Smooth muscle cell (in vitro differentiated cells): ENCODE measurements around the gene ZNF566. TPM values are rescaled to one million over a fixed set of nuclear protein-coding genes. Genes with fewer than 3 reads are reported as not detected.

Source experiments
- DNase-seq: peaks from one replicate; lab custom pipeline; 2025; ENCODE audit not compliant: unreplicated experiment; lab: John Stamatoyannopoulos, UW
- H2AFZ ChIP-seq: fragments of 200-600 bp; sonication (generic); 2 replicates; pipeline ENCODE4 v1.6.0; 2016; ENCODE audit warnings: antibody characterized with exemption, low read depth, mild to moderate bottlenecking
- H3F3A ChIP-seq: fragments of 200-600 bp; sonication (generic); 2 replicates; pipeline ENCODE4 v1.6.0; 2017; ENCODE audit warnings: antibody characterized with exemption, low read depth
- H3K27ac ChIP-seq: fragments of 200-600 bp; sonication (generic); 2 replicates; pipeline ENCODE4 v1.5.1; 2016; ENCODE audit warnings: low read depth, mild to moderate bottlenecking
- H3K27me3 ChIP-seq: fragments of 200-600 bp; sonication (generic); 2 replicates; pipeline ENCODE4 v1.6.1; 2016; ENCODE audit warnings: low read depth, mild to moderate bottlenecking
- H3K36me3 ChIP-seq: fragments of 200-600 bp; sonication (generic); 2 replicates; pipeline ENCODE4 v1.5.1; 2016; ENCODE audit warnings: low read depth
- H3K4me1 ChIP-seq: fragments of 200-600 bp; sonication (generic); 2 replicates; pipeline ENCODE4 v1.5.1; 2016; ENCODE audit warnings: low read depth
- H3K4me2 ChIP-seq: fragments of 200-600 bp; sonication (generic); 2 replicates; pipeline ENCODE4 v1.6.0; 2016; ENCODE audit warnings: mild to moderate bottlenecking
- H3K4me3 ChIP-seq: fragments of 200-600 bp; sonication (generic); 2 replicates; pipeline ENCODE4 v1.5.1; 2016; ENCODE audit warnings: mild to moderate bottlenecking
- H3K79me2 ChIP-seq: fragments of 200-600 bp; sonication (generic); 2 replicates; pipeline ENCODE4 v1.6.0; 2016; ENCODE audit warnings: low read depth, mild to moderate bottlenecking
- H3K9ac ChIP-seq: fragments of 200-600 bp; sonication (generic); 2 replicates; pipeline ENCODE4 v1.6.0; 2016; ENCODE audit warnings: low read depth
- H3K9me3 ChIP-seq: fragments of 200-600 bp; sonication (generic); replicated peaks from 2 replicates; pipeline ENCODE4 v1.5.1; 2016; ENCODE audit warnings: low read depth
- H4K20me1 ChIP-seq: fragments of 200-600 bp; sonication (generic); 2 replicates; pipeline ENCODE4 v1.6.0; 2016; ENCODE audit warnings: low read depth
- CTCF ChIP-seq: fragments of 200-600 bp; sonication (generic); IDR thresholded peaks from 2 replicates; pipeline ENCODE4 v1.5.1; 2017; ENCODE audit warnings: borderline replicate concordance, mild to moderate bottlenecking, antibody characterized with exemption; ENCODE audit not compliant: insufficient read depth, poor library complexity, severe bottlenecking
- WGBS: methylation state at CpG from one replicate; pipeline ENCODE4 v1.1.7; 2016; ENCODE audit warnings: low lambda C conversion rate; 5-methylcytosine and 5-hydroxymethylcytosine counted together
- polyA plus RNA-seq: library from polyadenylated mRNA; unstranded; fragments of >200 nt; fragmentation: Nextera tagmentation; extraction: Ambion mirVana; gene quantifications from 2 replicates; pipeline ENCODE4 v1.2.1, GENCODE V29; 2016
- total RNA-seq: library from RNA; depleted of rRNA; stranded (reverse); fragments of >200 nt; gene quantifications from 2 replicates; pipeline ENCODE4 v1.2.3, GENCODE V29; 2014

ZNF566 gene
- total and polyA plus RNA-seq, 2 experiments from 2014 or later = 3.5 to 6.9 TPM

DNA sequence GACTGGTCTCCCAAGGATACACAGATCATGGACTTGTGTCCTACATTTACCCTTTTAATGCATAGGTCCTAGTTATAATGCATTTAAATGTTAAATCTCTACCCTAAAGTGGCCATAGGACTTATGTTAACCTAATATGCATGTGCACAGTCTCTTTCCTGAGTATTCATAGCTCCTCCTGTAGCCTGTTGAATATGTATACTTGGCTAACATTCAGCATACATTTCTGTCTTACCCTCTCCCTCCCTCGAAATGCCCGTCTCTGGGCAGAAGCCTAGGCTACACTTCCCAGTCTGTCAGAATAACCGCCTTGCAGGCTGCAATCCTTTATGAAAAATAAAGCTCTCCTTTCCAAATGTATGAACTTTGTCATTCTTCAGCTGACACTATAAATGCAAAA lies 84.9 kb downstream of the ZNF566 start:
- no peaks in the 10 kb centered on the region for H3K4me1 ChIP-seq
- peaks cover 12% of the 10 kb centered on the region for H3K79me2 ChIP-seq
- peaks cover 21% of the 10 kb centered on the region for H4K20me1 ChIP-seq
- H3K4me3 ChIP-seq = no peak overlapping the region
- TF ChIP-seq CTCF = no peak
- H3K9me3 ChIP-seq = peaks cover 5% of the 10 kb centered on the region
- no peak overlapping the region for H3K9ac ChIP-seq
- no peak for DNase-seq
- 96% methylated on average over 3 of the region's 3 CpGs for WGBS
- peaks cover 73% of the 10 kb centered on the region for H3K36me3 ChIP-seq
- H3K27ac ChIP-seq = no peak overlapping the region
- H3K27me3 ChIP-seq = no peaks in the 10 kb centered on the region
- no peak overlapping the region for H2AFZ ChIP-seq
- no peaks in the 10 kb centered on the region for H3F3A ChIP-seq
- no peak overlapping the region for H3K4me2 ChIP-seq

- Histone ChIP-seq H3K9me3 (peaks cover 12% of the 10 kb centered on the region), H3K9ac (no peak overlapping the region), H3K4me3 (no peak overlapping the region), H3K27ac (no peak overlapping the region), H3K36me3 (peaks cover 68% of the 10 kb centered on the region), H2AFZ (no peak overlapping the region), H4K20me1 (peaks cover 3% of the 10 kb centered on the region), H3K4me1 (no peaks in the 10 kb centered on the region), H3F3A (no peaks in the 10 kb centered on the region), H3K4me2 (no peak overlapping the region), H3K27me3 (no peaks in the 10 kb centered on the region), H3K79me2 (no peaks in the 10 kb centered on the region)
- no peak for DNase-seq
- WGBS = 91% methylated on average over 7 of the region's 7 CpGs
- TF ChIP-seq CTCF = no peak
Observed at GRCh38 chr19:36401475-36401874, 87.9 kb downstream of the ZNF566 start.

DNA sequence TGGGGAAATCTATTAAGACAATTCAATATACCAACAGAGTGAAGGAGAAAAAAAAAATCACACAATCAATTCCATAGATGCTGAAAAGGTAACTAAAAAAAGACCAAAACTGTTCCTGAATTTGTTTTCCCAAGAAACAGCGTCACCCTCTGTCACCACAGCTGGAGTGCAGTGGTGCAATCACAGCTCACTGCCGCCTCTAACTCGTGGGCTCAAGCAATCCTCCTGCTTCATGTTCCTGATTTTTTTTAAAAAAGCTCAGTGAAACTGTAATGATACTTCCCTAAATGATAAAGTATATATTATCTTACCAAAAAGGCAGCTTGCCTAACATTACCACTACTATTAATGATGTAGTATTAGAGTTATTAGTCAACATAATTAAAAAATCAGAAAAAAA lies 90.8 kb downstream of the ZNF566 start:
- TF ChIP-seq CTCF = no peak
- Histone ChIP-seq H3F3A (no peaks in the 10 kb centered on the region), H3K4me3 (no peak overlapping the region), H3K27ac (no peak overlapping the region), H3K4me1 (no peaks in the 10 kb centered on the region), H2AFZ (no peak overlapping the region), H3K36me3 (peaks cover 72% of the 10 kb centered on the region), H3K9me3 (peaks cover 36% of the 10 kb centered on the region), H3K9ac (no peak overlapping the region), H3K79me2 (no peaks in the 10 kb centered on the region), H3K4me2 (no peak overlapping the region), H4K20me1 (no peaks in the 10 kb centered on the region), H3K27me3 (no peaks in the 10 kb centered on the region)
- 98% methylated on average over 3 of the region's 3 CpGs for WGBS
- no peak for DNase-seq

Other genes starting within 250 kb of the ZNF566 start
- 1.8 and 2.0 TPM in 2 replicates for gene ZFP14, start 110.4 kb downstream of the ZNF566 start, total RNA-seq
- gene ZFP14, start 110.4 kb downstream of the ZNF566 start, polyA plus RNA-seq = 1.3 and 1.8 TPM in 2 replicates
- gene ZFP82, start 70.9 kb downstream of the ZNF566 start, total RNA-seq = 6.8 and 9.2 TPM in 2 replicates
- gene ZFP82, start 70.9 kb downstream of the ZNF566 start, polyA plus RNA-seq = 7.3 and 7.8 TPM in 2 replicates
- 25.3 and 40.3 TPM in 2 replicates for gene ZNF260, start 38.7 kb upstream of the ZNF566 start, total RNA-seq
- gene ZNF260, start 38.7 kb upstream of the ZNF566 start, polyA plus RNA-seq = 7.6 and 8.0 TPM in 2 replicates
- gene ZNF529, start 83.7 kb upstream of the ZNF566 start, total RNA-seq = 9.3 and 10.0 TPM in 2 replicates
- gene ZNF529, start 83.7 kb upstream of the ZNF566 start, polyA plus RNA-seq = 2.9 and 3.5 TPM in 2 replicates
- gene ZNF382, start 115.8 kb upstream of the ZNF566 start, total RNA-seq = 6.0 and 8.9 TPM in 2 replicates
- gene ZNF382, start 115.8 kb upstream of the ZNF566 start, polyA plus RNA-seq = 3.0 and 3.5 TPM in 2 replicates
- gene ZNF461, start 177.3 kb upstream of the ZNF566 start, total RNA-seq = 9.8 and 11.5 TPM in 2 replicates
- gene ZNF461, start 177.3 kb upstream of the ZNF566 start, polyA plus RNA-seq = 2.6 and 5.1 TPM in 2 replicates
- gene ZNF567, start 198.1 kb upstream of the ZNF566 start, total RNA-seq = 8.0 and 11.3 TPM in 2 replicates
- 5.3 and 10.1 TPM in 2 replicates for gene ZNF567, start 198.1 kb upstream of the ZNF566 start, polyA plus RNA-seq